B cell (primary cell): ENCODE data around the gene TSPAN19. TPM values are rescaled to one million over a fixed set of nuclear protein-coding genes. Genes with fewer than 3 reads are reported as not detected.

ENCODE experiments used
- ATAC-seq: fragments of 200-7000 bp; cut with Tn5 transposase; one replicate; pipeline ENCODE4 v1.10.0; 2021; ENCODE audit warnings: low read depth, mild to moderate bottlenecking, moderate number of reproducible peaks, moderate library complexity
- CTCF ChIA-PET: fragments of 350-600 bp; sonication (Branson Sonifier 250); formaldehyde crosslinking; loops from one replicate; lab custom pipeline; 2021; ENCODE audit warnings: antibody characterized with exemption, inconsistent platforms; lab: Charles Lee
- POLR2A ChIA-PET: fragments of 350-600 bp; sonication (Branson Sonifier 250); formaldehyde crosslinking; loops from one replicate; lab custom pipeline; 2021; ENCODE audit warnings: antibody characterized with exemption; lab: Charles Lee
- DNase-seq: peaks from one replicate; pipeline ENCODE4 v3.0.0; 2013
- H2AFZ ChIP-seq: 2 replicates; pipeline ENCODE4 v1.6.1; 2012; ENCODE audit warnings: mild to moderate bottlenecking, low read depth, low read length; ENCODE audit not compliant: insufficient read depth, poor library complexity, severe bottlenecking
- H3K27ac ChIP-seq, 2 donors: 1 replicate in 1 of 2; 2 replicates in 1 of 2; pipeline ENCODE4 v1.5.1; 2012 to 2013; ENCODE audit warnings: low read length in 2 of 2, mild to moderate bottlenecking in 2 of 2, moderate library complexity in 1 of 2
- H3K27me3 ChIP-seq, 4 experiments: fragments of 200-600 bp in 1 of 4; sonication (generic) in 1 of 4; replicated peaks in 1 of 4; 1 replicate in 2 of 4; 2 replicates in 2 of 4; pipeline versions ENCODE4 v1.6.1 to v1.7.0; 2013 to 2016; ENCODE audit warnings: low read length in 3 of 4, mild to moderate bottlenecking in 2 of 4, mixed read lengths in 1 of 4, moderate library complexity in 1 of 4; ENCODE audit not compliant: insufficient read depth in 4 of 4, control insufficient read depth in 3 of 4; ENCODE audit errors: control extremely low read depth in 1 of 4
- H3K36me3 ChIP-seq, 2 experiments: replicated peaks in 1 of 2; 1 replicate in 1 of 2; 2 replicates in 1 of 2; pipeline versions ENCODE4 v1.6.1 to v1.7.1; 2013; ENCODE audit warnings: low read length in 1 of 2; ENCODE audit not compliant: insufficient read depth in 2 of 2, control insufficient read depth in 1 of 2; ENCODE audit errors: control extremely low read depth in 1 of 2, extremely low read depth in 1 of 2
- H3K4me1 ChIP-seq, 2 donors: fragments of 200-600 bp in 1 of 2; sonication (generic) in 1 of 2; 1 replicate in 1 of 2; 2 replicates in 1 of 2; pipeline versions ENCODE4 v1.5.1 to v1.6.1; 2013 to 2017; ENCODE audit warnings: low read length in 2 of 2; ENCODE audit not compliant: control insufficient read depth in 2 of 2, insufficient read depth in 2 of 2
- H3K4me2 ChIP-seq: replicated peaks from 2 replicates; pipeline ENCODE3; 2012; ENCODE audit warnings: mild to moderate bottlenecking, low read depth, low read length; ENCODE audit not compliant: poor library complexity, severe bottlenecking
- H3K4me3 ChIP-seq, 5 experiments: fragments of 200-600 bp in 1 of 5; sonication (generic) in 1 of 5; 1 replicate in 3 of 5; 2 replicates in 2 of 5; pipeline versions ENCODE4 v1.5.1 to v1.7.0; 2011 to 2016; ENCODE audit warnings: low read length in 4 of 5, mild to moderate bottlenecking in 4 of 5, low read depth in 2 of 5, control low read depth in 1 of 5, moderate library complexity in 1 of 5; ENCODE audit not compliant: insufficient read depth in 1 of 5; ENCODE audit errors: control extremely low read depth in 1 of 5, extremely low read depth in 1 of 5
- H3K79me2 ChIP-seq: fragments of 200-600 bp; sonication (generic); one replicate; pipeline ENCODE4 v1.6.0; 2016; ENCODE audit warnings: low read length; ENCODE audit not compliant: control insufficient read depth, insufficient read depth
- H3K9ac ChIP-seq: fragments of 200-600 bp; sonication (generic); 2 replicates; pipeline ENCODE4 v1.6.1; 2017; ENCODE audit warnings: mild to moderate bottlenecking, low read length, moderate library complexity
- H3K9me3 ChIP-seq, 3 donors: one replicate each; pipeline versions ENCODE4 v1.6.1 to v1.7.1; 2013; ENCODE audit warnings: low read length in 2 of 3; ENCODE audit not compliant: control insufficient read depth in 2 of 3, insufficient read depth in 1 of 3; ENCODE audit errors: control extremely low read depth in 1 of 3
- H4K20me1 ChIP-seq: 2 replicates; pipeline ENCODE4 v1.6.0; 2012; ENCODE audit warnings: mild to moderate bottlenecking, low read length; ENCODE audit not compliant: insufficient read depth, control insufficient read depth, poor library complexity, severe bottlenecking
- H3K27ac Mint-ChIP-seq: one replicate; pipeline ENCODE4 v1.8.0; 2021; ENCODE audit warnings: mixed read lengths
- H3K27me3 Mint-ChIP-seq: one replicate; pipeline ENCODE4 v1.8.0; 2021; ENCODE audit warnings: mixed read lengths
- H3K4me1 Mint-ChIP-seq: one replicate; pipeline ENCODE4 v1.8.0; 2021; ENCODE audit warnings: mixed read lengths
- H3K4me3 Mint-ChIP-seq: one replicate; pipeline ENCODE4 v1.8.0; 2021; ENCODE audit warnings: mixed read lengths
- H3K9me3 Mint-ChIP-seq: one replicate; pipeline ENCODE4 v1.8.0; 2022; ENCODE audit warnings: mixed read lengths; ENCODE audit not compliant: insufficient read depth
- EZH2 ChIP-seq: IDR thresholded peaks from 2 replicates; pipeline ENCODE4 v1.6.1; 2012; ENCODE audit warnings: borderline replicate concordance, low read depth, mild to moderate bottlenecking, moderate library complexity, low read length; ENCODE audit not compliant: insufficient read depth, poor library complexity, severe bottlenecking
- WGBS: methylation state at CpG from one replicate; pipeline ENCODE4 v1.1.5; 2013; ENCODE audit warnings: missing lambda C conversion rate; ENCODE audit not compliant: insufficient coverage; 5-methylcytosine and 5-hydroxymethylcytosine counted together
- intact Hi-C: fragments of 100-400 bp; cut with micrococcal nuclease; formaldehyde crosslinking; loops from one replicate; pipeline ENCODE4 v1.10.0; 2022
- polyA plus RNA-seq: library from polyadenylated mRNA; depleted of rRNA; stranded (reverse); fragments of >200 nt; gene quantifications from 2 replicates; pipeline ENCODE4 v1.2.3, GENCODE V29; 2012
- total RNA-seq, 2 donors: library from RNA; stranded (reverse); fragments of 120-200 nt in 1 of 2; gene quantifications; 1 replicate in 1 of 2; 2 replicates in 1 of 2; pipeline versions ENCODE4 v1.2.3 to v1.2.4, GENCODE V29; 2013 to 2022
- TF ChIP-seq, protein P1 (sequence below): fragments of 200-600 bp; IDR thresholded peaks from one replicate; pipeline ENCODE4 v1.8.0; 2022; ENCODE audit warnings: antibody characterized with exemption, mild to moderate bottlenecking

TSPAN19 gene
- total and polyA plus RNA-seq, 2 donors (not counting 1 experiment from before 2014, with no cell fraction given), result not detected

DNA sequence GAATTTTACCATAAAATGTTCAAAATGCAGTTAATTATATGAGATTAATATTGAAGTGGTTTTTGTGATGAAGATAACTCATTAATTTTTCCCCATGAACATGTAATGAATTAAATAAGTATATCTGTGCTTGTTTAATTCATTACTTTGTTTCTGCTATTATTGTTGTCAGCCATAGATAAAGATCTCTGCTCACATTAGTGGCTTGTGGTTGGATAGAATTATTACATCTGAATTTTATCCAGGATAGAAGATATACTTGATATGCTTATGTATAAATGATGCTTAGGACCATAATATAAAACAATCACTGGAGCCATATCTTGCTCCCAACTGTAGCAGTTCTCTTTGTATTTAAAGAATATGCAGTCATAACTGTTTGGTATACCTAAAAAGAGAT lies 18.5 kb downstream of the TSPAN19 start:
- H3K9me3 Mint-ChIP-seq, result no peaks in the 10 kb centered on the region
- Histone ChIP-seq H3K4me2 (no peak overlapping the region), H3K27me3 (no peaks in the 10 kb centered on the region), H3K9ac (no peak overlapping the region), H3K4me1 (no peaks in the 10 kb centered on the region), H3K4me3 (no peak overlapping the region), H3K79me2 (no peaks in the 10 kb centered on the region), H3K9me3 (no peaks in the 10 kb centered on the region), H3K27ac (no peak overlapping the region), H3K36me3 (no peaks in the 10 kb centered on the region), H4K20me1 (no peaks in the 10 kb centered on the region), H2AFZ (no peak overlapping the region)
- CTCF ChIA-PET, result no interaction called here
- POLR2A ChIA-PET, result no interaction called here
- no peak overlapping the region for H3K27ac Mint-ChIP-seq
- intact Hi-C loops, result no loop called here
- DNase-seq (no peak), ATAC-seq (no peak)
- no peak overlapping the region for H3K4me3 Mint-ChIP-seq
- TF ChIP-seq EZH2, result no peak
- TF ChIP-seq, protein P1, sequence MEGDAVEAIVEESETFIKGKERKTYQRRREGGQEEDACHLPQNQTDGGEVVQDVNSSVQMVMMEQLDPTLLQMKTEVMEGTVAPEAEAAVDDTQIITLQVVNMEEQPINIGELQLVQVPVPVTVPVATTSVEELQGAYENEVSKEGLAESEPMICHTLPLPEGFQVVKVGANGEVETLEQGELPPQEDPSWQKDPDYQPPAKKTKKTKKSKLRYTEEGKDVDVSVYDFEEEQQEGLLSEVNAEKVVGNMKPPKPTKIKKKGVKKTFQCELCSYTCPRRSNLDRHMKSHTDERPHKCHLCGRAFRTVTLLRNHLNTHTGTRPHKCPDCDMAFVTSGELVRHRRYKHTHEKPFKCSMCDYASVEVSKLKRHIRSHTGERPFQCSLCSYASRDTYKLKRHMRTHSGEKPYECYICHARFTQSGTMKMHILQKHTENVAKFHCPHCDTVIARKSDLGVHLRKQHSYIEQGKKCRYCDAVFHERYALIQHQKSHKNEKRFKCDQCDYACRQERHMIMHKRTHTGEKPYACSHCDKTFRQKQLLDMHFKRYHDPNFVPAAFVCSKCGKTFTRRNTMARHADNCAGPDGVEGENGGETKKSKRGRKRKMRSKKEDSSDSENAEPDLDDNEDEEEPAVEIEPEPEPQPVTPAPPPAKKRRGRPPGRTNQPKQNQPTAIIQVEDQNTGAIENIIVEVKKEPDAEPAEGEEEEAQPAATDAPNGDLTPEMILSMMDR, result no peak
- H3K4me1 Mint-ChIP-seq, result no peaks in the 10 kb centered on the region
- no peaks in the 10 kb centered on the region for H3K27me3 Mint-ChIP-seq

DNA sequence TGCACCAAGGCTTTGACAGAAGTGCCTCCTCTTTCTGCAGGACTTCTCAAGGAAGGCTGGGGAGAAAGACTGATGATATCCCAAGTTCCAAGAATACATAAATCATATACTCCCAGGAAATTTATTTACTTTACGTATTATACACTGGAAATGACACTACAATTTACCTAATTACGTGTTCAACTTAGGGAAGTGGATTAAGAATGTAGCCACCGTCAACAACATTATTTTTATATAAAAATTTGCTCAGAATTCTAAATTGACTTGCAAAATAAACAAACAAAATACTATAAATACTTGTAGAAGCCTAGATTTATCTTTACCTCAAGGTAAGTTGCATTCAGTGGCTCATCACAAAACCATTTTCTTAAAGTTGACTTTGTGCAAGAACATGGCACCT lies 18.9 kb downstream of the TSPAN19 start:
- DNase-seq, result no peak
- CTCF ChIA-PET, result no interaction called here
- Histone ChIP-seq H3K4me2 (no peak overlapping the region), H3K79me2 (no peaks in the 10 kb centered on the region), H3K9me3 (no peaks in the 10 kb centered on the region), H3K27me3 (no peaks in the 10 kb centered on the region), H3K4me3 (no peak overlapping the region), H3K9ac (no peak overlapping the region), H3K27ac (no peak overlapping the region), H3K4me1 (no peaks in the 10 kb centered on the region), H4K20me1 (no peaks in the 10 kb centered on the region), H2AFZ (no peak overlapping the region), H3K36me3 (no peaks in the 10 kb centered on the region)
- POLR2A ChIA-PET, result no interaction called here
- ATAC-seq, result no peak
- Mint-ChIP-seq H3K4me1 (no peaks in the 10 kb centered on the region), H3K4me3 (no peak overlapping the region), H3K27me3 (no peaks in the 10 kb centered on the region), H3K9me3 (no peaks in the 10 kb centered on the region), H3K27ac (no peak overlapping the region)
- TF ChIP-seq EZH2, result no peak
- TF ChIP-seq, protein P1, result no peak
- intact Hi-C loops, result no loop called here
- WGBS, result no CpG with 5 or more reads among the region's 3 CpGs
